Suprapubic skin (tissue), 4 donors: ENCODE results near the gene FITM1. TPM values are rescaled to one million over a fixed set of nuclear protein-coding genes. Genes with fewer than 3 reads are reported as not detected.

Experiments used
- DNase-seq, 2 donors: peaks; one replicate each; pipeline ENCODE4 v3.0.0-alpha.2; 2019; ENCODE audit warnings: low spot score in 2 of 2
- H3K27ac ChIP-seq: fragments of 200-600 bp; sonication (generic); one replicate; pipeline ENCODE4 v1.5.1; 2019
- H3K27me3 ChIP-seq: fragments of 200-600 bp; sonication (generic); one replicate; pipeline ENCODE4 v1.5.1; 2019
- H3K36me3 ChIP-seq: fragments of 200-600 bp; sonication (generic); one replicate; pipeline ENCODE4 v1.5.1; 2019
- H3K4me1 ChIP-seq: fragments of 200-600 bp; sonication (generic); one replicate; pipeline ENCODE4 v1.5.1; 2019
- H3K4me3 ChIP-seq: fragments of 200-600 bp; sonication (generic); one replicate; pipeline ENCODE4 v1.5.1; 2019; ENCODE audit warnings: mild to moderate bottlenecking
- H3K9me3 ChIP-seq: fragments of 200-600 bp; sonication (generic); one replicate; pipeline ENCODE4 v1.5.1; 2019
- CTCF ChIP-seq, 2 donors: fragments of 200-600 bp in 1 of 2; fragments of 450-650 bp in 1 of 2; sonication (generic) in 1 of 2; IDR thresholded peaks; one replicate each; pipeline ENCODE4 v1.5.1; 2016 to 2019; ENCODE audit warnings: antibody characterized with exemption in 2 of 2, mild to moderate bottlenecking in 1 of 2, moderate library complexity in 1 of 2
- EP300 ChIP-seq: sonication (generic); formaldehyde crosslinking; IDR thresholded peaks from one replicate; pipeline ENCODE4 v1.6.1; 2017; ENCODE audit warnings: antibody characterized with exemption
- POLR2A ChIP-seq, 2 donors: fragments of 450-650 bp; IDR thresholded peaks; one replicate each; pipeline ENCODE4 v1.6.1; 2017; ENCODE audit warnings: antibody characterized with exemption in 2 of 2, mild to moderate bottlenecking in 2 of 2, moderate library complexity in 2 of 2
- POLR2AphosphoS5 ChIP-seq, 3 donors: sonication (generic); formaldehyde crosslinking; IDR thresholded peaks; one replicate each; pipeline ENCODE4 v1.6.1; 2017; ENCODE audit warnings: antibody characterized with exemption in 3 of 3
- WGBS: methylation state at CpG from one replicate; pipeline ENCODE4 v1.1.5; 2018; 5-methylcytosine and 5-hydroxymethylcytosine counted together
- total RNA-seq, 4 donors: library from RNA; depleted of rRNA; stranded (reverse); fragments of >200 nt; gene quantifications; one replicate each; pipeline ENCODE4 v1.1.0, GENCODE V29; 2016

FITM1 gene
- total RNA-seq, 4 donors from 2014 or later, result 1.7 to 3.4 (median 2.3) TPM; not detected in 1

DNA sequence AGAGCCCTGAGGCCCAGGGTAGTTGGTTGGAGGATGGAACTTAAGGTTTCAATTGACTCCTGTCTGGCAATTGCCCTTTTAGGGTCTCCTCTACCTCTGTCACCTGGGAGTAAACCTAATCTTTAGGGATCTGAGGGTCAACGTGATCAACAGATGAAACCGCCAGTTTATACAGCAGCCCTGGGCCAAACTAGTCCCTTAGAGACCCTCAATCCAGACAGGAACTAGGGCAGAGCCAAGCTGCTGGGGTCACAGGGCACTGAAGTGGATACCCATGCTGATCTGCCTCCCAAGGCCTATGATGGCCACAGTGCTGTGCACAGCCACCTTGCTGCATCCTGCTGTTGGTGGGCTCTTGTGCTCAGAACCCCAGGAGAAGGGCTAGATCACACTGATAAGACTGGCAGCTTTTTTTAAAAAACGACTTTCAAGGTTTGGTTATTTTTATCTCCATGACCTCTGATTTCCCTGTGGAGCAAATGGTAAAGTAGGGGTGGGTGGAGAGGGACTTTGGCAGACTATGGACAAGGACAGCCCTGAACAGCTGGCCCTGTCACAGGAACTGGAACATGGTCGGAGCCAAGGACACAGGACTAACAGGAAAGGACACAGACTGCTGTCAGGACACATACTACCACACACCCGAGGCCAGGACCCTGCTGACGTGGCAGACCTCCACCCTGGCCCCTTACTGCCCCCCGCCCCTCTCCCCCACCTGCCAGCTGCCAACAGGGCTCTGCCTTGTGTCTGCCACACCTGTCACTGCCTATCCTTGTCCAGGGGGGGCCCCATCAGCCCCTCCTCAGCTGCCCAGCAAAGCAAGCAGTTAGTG lies 474 bp downstream of the FITM1 start:
- Histone ChIP-seq H3K9me3 (no peaks in the 10 kb centered on the region), H3K27ac (peak overlapping the region; percentile 24), H3K4me3 (no peak overlapping the region), H3K27me3 (no peaks in the 10 kb centered on the region), H3K36me3 (no peaks in the 10 kb centered on the region), H3K4me1 (peaks cover 16% of the 10 kb centered on the region)
- no peak for DNase-seq
- WGBS, result 52% methylated on average over 4 of the region's 7 CpGs
- no peak for TF ChIP-seq CTCF (IDR thresholded peaks at IDR 0.05)
- no peak for TF ChIP-seq POLR2A (IDR thresholded peaks at IDR 0.05)
- TF ChIP-seq POLR2AphosphoS5 (IDR thresholded peaks at IDR 0.05), result no peak
- TF ChIP-seq EP300, result no peak

- WGBS, result 89% methylated on average over 9 of the region's 15 CpGs
- Histone ChIP-seq H3K27me3 (no peaks in the 10 kb centered on the region), H3K4me1 (peaks cover 19% of the 10 kb centered on the region), H3K36me3 (no peaks in the 10 kb centered on the region), H3K9me3 (no peaks in the 10 kb centered on the region), H3K27ac (peak overlapping the region; percentile 24), H3K4me3 (no peak overlapping the region)
- TF ChIP-seq POLR2A (IDR thresholded peaks at IDR 0.05) (no peak), CTCF (IDR thresholded peaks at IDR 0.05) (no peak), EP300 (no peak), POLR2AphosphoS5 (IDR thresholded peaks at IDR 0.05) (no peak)
- DNase-seq, result no peak
Observed at GRCh38 chr14:24131549-24131966, 1.1 kb downstream of the FITM1 start.

DNA sequence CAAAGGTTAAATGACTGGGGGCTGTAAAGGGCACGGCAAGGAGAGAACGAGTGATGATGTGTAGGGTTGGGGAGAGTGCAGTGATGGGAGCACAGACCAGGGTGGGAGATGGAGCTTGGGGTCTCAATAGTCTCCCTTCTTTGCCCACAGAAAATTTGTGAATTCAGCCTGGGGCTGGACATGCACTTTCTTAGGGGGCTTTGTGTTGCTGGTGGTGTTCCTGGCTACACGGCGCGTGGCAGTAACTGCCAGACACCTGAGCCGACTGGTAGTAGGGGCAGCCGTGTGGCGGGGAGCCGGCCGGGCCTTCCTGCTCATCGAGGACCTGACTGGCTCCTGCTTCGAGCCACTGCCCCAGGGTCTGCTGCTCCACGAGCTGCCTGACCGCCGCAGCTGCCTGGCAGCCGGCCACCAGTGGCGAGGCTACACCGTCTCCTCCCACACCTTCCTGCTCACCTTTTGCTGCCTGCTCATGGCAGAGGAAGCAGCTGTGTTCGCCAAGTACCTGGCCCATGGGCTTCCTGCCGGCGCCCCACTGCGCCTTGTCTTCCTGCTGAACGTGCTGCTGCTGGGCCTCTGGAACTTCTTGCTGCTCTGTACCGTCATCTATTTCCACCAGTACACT lies 1.7 kb downstream of the FITM1 start:
- H3K9me3 ChIP-seq, result no peaks in the 10 kb centered on the region
- H3K4me1 ChIP-seq, result peaks cover 25% of the 10 kb centered on the region
- no peak for DNase-seq
- H3K27ac ChIP-seq, result peak overlapping the region; percentile 44
- H3K36me3 ChIP-seq, result no peaks in the 10 kb centered on the region
- no peak for TF ChIP-seq CTCF (IDR thresholded peaks at IDR 0.05)
- TF ChIP-seq EP300, result no peak
- TF ChIP-seq POLR2A (IDR thresholded peaks at IDR 0.05), result no peak
- TF ChIP-seq POLR2AphosphoS5 (IDR thresholded peaks at IDR 0.05), result no peak
- no peaks in the 10 kb centered on the region for H3K27me3 ChIP-seq
- no peak overlapping the region for H3K4me3 ChIP-seq
- WGBS, result 53% methylated on average over 14 of the region's 24 CpGs

DNA sequence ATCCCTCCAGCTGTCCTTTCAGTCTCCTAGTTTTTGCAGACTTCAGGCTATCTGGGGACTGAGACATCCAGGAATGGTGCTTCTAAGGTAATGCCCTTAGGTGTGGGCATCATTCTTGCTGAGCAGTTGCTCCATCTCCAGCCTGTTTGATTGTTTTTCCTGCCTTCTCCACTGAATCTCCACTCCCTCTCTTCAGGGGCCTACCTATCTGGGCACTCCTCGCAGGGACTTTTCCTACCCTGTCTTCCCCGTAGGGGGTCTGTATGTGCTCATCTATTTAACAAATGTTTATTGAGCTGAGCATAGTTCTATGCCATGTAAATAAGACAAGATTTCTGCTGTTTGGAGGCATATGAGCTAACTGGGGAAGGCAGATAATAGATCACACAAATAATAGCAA lies 2.5 kb downstream of the FITM1 start:
- Histone ChIP-seq H3K4me1 (peaks cover 33% of the 10 kb centered on the region), H3K36me3 (peaks cover 6% of the 10 kb centered on the region), H3K27me3 (no peaks in the 10 kb centered on the region), H3K27ac (no peak overlapping the region), H3K9me3 (no peaks in the 10 kb centered on the region), H3K4me3 (no peak overlapping the region)
- 94% methylated on average over 2 of the region's 2 CpGs for WGBS
- DNase-seq, result no peak
- no peak for TF ChIP-seq EP300
- no peak for TF ChIP-seq POLR2A (IDR thresholded peaks at IDR 0.05)
- no peak for TF ChIP-seq CTCF (IDR thresholded peaks at IDR 0.05)
- TF ChIP-seq POLR2AphosphoS5 (IDR thresholded peaks at IDR 0.05), result no peak

DNA sequence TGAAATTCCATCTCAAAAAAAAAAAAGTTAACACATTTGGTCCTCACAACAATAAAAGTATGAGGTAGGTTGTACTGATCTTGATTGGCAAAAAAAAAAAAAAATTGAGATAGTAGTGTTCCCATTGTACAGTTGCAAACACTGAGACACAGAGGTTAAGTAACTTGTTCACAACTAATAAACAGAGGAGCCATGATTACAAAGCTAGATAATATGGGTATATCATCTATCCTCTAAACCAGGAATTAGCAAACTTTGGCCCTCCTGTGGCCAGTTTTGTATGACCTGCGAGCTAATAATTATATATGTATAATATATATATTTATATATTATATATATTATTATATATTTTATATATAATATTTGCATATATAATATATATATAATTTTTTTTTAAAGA lies 3.3 kb downstream of the FITM1 start:
- H3K9me3 ChIP-seq, result no peaks in the 10 kb centered on the region
- WGBS, result 100% methylated on average over 1 of the region's 1 CpG

More for the DNA sequence above, 3.3 kb downstream of the FITM1 start:
- DNase-seq, result no peak
- Histone ChIP-seq H3K36me3 (peaks cover 13% of the 10 kb centered on the region), H3K4me3 (no peak overlapping the region), H3K27me3 (no peaks in the 10 kb centered on the region), H3K4me1 (peaks cover 34% of the 10 kb centered on the region), H3K27ac (no peak overlapping the region)
- no peak for TF ChIP-seq CTCF (IDR thresholded peaks at IDR 0.05)
- no peak for TF ChIP-seq POLR2A (IDR thresholded peaks at IDR 0.05)
- TF ChIP-seq POLR2AphosphoS5 (IDR thresholded peaks at IDR 0.05), result no peak
- TF ChIP-seq EP300, result no peak
